Omental fat pad (tissue), 4 donors: ENCODE measurements around the gene FGD3. TPM values are rescaled to one million over a fixed set of nuclear protein-coding genes. Genes with fewer than 3 reads are reported as not detected.
"Not testable (repeated sequence)": the region's sequence is repeated elsewhere in the genome, so short reads cannot be mapped to it uniquely, and the experiment has no call there.

Experiments used
- ATAC-seq: fragments of 150-250 bp; one replicate; pipeline ENCODE4 v1.9.1; 2016; ENCODE audit warnings: mild to moderate bottlenecking, moderate library complexity; ENCODE audit not compliant: low FRiP score
- DNase-seq: peaks from one replicate; pipeline ENCODE4 v3.0.0-alpha.2; 2019; ENCODE audit warnings: low spot score
- total RNA-seq, 4 donors: library from RNA; depleted of rRNA; stranded (reverse); fragments of >200 nt; gene quantifications; one replicate each; pipeline ENCODE4 v1.1.0, GENCODE V29; 2016
- TF ChIP-seq, protein P1 (sequence below), 3 donors: fragments of 450-650 bp; IDR thresholded peaks; one replicate each; pipeline ENCODE4 v1.5.1; 2016 to 2017; ENCODE audit warnings: antibody characterized with exemption in 3 of 3, mild to moderate bottlenecking in 3 of 3, moderate library complexity in 2 of 3

The FGD3 gene, protein sequence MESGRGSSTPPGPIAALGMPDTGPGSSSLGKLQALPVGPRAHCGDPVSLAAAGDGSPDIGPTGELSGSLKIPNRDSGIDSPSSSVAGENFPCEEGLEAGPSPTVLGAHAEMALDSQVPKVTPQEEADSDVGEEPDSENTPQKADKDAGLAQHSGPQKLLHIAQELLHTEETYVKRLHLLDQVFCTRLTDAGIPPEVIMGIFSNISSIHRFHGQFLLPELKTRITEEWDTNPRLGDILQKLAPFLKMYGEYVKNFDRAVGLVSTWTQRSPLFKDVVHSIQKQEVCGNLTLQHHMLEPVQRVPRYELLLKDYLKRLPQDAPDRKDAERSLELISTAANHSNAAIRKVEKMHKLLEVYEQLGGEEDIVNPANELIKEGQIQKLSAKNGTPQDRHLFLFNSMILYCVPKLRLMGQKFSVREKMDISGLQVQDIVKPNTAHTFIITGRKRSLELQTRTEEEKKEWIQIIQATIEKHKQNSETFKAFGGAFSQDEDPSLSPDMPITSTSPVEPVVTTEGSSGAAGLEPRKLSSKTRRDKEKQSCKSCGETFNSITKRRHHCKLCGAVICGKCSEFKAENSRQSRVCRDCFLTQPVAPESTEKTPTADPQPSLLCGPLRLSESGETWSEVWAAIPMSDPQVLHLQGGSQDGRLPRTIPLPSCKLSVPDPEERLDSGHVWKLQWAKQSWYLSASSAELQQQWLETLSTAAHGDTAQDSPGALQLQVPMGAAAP
- total RNA-seq = 10 to 100 TPM in 2 of 4 donors, 1 to 10 TPM in 2; 5.4 to 26.5 (median 8.9) TPM

DNA sequence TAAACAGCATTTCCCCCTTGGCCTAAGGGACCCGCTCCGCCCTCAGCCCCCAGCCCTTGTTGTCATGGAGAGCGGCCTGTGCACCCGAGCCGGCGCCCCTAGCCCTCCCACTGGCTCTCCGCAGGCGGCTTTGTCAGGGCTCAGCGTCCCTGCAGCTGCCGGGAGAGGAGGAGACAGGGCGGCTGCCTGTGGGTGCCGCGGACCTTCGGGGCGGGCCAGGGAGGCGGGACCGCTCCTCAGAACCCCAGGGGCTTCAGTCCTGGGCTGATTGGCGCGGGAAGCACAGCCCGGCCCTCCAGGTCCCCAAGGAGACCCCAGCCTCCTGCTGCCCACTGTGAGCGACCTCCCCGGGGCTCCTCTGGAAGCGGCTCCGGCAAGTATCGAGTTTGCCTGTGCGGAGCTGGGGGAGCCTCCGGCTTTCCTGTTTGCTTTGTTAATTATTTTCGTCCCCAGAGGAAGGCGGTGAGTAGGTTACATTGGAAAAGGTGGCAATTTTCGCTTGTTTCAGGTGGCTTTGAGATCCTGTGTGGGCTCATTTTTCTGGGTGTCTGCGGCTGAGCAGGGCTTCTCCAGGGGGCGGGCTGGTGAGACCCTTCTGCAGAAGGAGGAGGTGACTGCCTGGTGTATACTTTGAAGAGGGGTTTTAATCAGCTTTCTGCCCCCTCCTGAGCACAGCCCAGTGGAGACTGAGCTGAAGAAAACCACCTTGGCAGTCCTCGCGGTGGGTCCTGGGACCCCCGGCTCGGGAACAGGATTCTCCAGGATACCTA lies at the start of gene FGD3:
TSS of gene FGD3 (plus strand) at position 256 of the 770 bp plus-strand sequence. CDS start 28,734 bp downstream, outside the sequence.
- peak; percentile 51 for ATAC-seq
- no peak for DNase-seq
- TF ChIP-seq, protein P1, sequence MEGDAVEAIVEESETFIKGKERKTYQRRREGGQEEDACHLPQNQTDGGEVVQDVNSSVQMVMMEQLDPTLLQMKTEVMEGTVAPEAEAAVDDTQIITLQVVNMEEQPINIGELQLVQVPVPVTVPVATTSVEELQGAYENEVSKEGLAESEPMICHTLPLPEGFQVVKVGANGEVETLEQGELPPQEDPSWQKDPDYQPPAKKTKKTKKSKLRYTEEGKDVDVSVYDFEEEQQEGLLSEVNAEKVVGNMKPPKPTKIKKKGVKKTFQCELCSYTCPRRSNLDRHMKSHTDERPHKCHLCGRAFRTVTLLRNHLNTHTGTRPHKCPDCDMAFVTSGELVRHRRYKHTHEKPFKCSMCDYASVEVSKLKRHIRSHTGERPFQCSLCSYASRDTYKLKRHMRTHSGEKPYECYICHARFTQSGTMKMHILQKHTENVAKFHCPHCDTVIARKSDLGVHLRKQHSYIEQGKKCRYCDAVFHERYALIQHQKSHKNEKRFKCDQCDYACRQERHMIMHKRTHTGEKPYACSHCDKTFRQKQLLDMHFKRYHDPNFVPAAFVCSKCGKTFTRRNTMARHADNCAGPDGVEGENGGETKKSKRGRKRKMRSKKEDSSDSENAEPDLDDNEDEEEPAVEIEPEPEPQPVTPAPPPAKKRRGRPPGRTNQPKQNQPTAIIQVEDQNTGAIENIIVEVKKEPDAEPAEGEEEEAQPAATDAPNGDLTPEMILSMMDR (IDR thresholded peaks at IDR 0.05) = no peak

DNA sequence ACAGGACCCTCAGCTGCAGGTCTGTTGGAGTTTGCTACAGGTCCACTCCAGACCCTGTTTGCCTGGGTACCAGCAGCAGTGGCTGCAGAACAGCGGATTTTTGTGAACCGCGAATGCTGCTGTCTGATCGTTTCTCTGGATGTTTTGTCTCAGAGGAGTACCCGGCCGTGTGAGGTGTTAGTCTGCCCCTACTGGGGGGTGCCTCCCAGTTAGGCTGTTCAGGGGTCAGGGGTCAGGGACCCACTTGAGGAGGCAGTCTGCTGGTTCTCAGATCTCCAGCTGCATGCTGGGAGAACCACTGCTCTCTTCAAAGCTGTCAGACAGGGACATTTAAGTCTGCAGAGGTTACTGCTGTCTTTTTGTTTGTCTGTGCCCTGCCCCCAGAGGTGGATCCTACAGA lies 42.2 kb upstream of the FGD3 start:
- not testable (repeated sequence) for ATAC-seq

DNA sequence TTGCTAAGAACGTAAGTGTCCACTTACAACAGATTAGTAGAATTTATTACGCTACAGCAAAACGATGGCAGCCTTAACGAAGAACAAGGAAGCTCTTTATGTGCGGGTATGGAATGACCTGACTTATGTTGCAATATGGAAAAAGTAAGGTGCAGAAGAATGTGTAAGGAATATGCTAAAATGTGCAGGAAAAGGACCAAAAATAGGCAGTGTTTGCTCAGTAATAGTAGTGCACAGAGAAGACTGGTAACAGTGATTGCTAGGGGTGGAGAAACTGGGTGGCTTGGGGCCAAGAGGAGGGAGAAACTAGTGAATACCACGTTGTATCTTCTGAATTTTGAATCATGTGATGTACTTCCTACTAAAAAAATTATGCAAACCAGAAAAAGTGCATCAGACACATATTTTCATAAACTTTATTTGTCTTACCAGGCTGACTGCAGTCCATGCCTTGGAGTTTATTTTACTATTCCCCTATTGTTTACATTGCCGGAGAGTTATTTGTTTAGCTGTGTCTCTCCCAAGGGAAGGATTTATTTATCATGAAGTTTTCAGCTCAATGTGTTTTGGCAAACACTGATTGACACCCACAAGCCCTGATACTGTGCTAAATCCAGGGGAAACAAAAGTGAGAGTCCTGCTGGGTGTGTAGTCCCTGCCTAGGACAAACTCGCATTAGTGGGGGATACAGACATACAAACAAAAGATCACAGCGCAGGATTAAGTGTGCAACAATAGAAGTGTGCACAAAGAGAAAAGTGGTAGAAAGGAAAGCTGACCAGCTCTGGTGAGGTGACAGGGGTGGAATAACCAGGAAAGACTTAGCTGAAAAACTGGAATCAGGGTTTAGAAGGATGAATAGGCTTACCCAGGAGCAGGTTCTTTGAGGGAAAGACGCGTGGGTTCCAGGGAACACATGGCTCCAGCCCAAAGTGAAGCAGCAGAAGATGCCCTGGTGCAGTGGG lies 35.5 kb upstream of the FGD3 start:
- no peak for DNase-seq
- TF ChIP-seq, protein P1 (IDR thresholded peaks at IDR 0.05) = no peak
- peak; percentile 65 for ATAC-seq

More for the DNA sequence above, 42.2 kb upstream of the FGD3 start:
- DNase-seq = not testable (repeated sequence)

DNA sequence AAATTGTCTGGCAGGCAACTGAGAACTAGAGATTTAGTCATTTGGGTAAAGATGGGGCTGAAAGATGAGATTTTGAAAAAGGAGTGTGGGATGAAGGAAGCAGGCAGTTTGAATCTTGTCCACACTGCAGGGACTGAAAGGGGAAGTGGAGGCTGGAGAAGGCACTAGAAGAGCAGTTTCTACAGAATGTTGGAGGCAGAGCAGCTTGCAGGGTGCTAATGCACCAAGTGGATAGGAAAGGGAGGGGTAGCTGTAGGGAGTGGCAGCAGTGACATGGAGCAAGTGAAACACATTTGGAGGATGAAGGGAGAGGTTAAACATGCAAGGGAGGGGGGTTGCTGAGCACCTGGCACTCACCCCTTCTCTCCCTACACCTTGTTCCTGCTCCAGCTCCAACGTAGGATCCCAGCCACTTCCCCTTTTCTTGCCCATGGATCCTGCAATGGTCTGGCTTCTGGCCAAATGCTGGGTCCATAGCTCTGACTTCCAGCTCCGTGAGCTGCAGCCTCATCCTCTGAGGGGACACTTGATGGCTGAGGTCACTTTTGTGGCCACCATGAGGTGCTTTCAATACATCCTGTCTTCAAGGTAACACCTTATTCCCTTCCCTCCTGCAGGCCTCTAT lies 30.0 kb upstream of the FGD3 start:
- TF ChIP-seq, protein P1 (IDR thresholded peaks at IDR 0.05) = no peak
- DNase-seq = no peak
- no peak for ATAC-seq

DNA sequence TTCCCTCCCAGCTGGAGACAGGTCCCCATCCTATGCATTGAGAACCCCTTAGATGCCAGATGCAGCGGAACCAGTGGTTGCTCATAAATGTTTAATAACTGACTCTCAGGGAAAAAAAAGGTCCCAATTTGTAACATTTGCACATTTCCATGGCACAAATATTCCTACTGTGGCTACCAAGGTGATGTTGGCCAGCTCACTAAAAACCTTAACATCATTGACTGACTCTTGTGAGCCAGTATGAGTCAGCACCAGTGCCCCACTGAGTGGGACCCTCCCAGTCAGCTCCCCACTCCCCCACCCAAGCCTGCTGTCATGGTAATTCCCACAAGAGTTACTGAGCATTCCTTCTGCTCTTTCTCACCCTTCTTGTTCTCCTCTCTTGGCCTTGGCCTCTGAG lies 26.9 kb upstream of the FGD3 start:
- DNase-seq = no peak
- ATAC-seq = no peak

DNA sequence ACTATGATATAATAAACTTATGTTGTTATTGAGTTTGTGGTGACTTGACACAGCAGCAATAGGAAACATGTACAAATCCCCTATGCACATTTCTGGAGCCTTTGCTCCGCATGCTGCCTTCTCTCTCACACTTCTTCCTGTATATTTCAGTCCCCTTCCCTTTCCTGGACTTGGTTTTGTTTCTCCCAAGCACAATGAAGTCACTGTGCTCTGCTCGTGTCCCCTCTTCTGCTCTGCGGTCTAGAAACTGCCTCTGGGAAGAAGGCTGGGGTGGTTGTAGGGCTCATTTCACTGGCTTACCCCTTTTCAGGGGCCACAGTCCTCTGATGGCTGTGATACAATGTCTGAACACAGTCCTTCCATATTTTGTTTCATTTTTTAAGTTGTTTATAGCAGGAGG lies 15.7 kb upstream of the FGD3 start:
- ATAC-seq = no peak
- no peak for DNase-seq
- TF ChIP-seq, protein P1 (IDR thresholded peaks at IDR 0.05) = no peak

More for the DNA sequence above, 26.9 kb upstream of the FGD3 start:
- TF ChIP-seq, protein P1 (IDR thresholded peaks at IDR 0.05) = no peak
